ENCODE data around the gene TCFL5. TPM values are rescaled to one million over a fixed set of nuclear protein-coding genes. Genes with fewer than 3 reads are reported as not detected.

Gene TCFL5
- total and polyA plus RNA-seq, 10 of the 15 experiments (the other 5 are each of a cell fraction or from before 2014, with no cell fraction given) = 0.48 to 8.1 (median 3.8) TPM

DNA sequence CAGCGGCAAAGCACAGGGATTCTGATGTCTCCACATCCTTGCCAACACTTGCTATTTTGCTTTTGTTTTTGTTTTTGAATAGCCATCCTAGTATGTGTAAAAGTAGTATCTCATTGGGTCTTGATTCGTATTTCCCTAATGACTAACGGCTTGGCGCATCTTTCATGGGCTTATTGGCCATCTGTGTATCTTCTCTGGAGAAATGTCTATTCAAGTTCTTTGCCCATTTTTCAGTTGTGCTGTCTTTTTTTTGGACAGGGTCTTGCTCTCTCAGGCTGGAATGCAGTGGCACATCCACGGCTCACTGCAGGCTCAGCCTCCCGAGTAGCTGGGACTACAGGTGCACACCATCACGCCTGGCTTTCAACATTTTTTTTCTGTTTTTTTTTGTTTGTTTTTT is 17.4 kb downstream of the TCFL5 start:
- RAD21 ChIA-PET (ENCODE audit: unreplicated experiment) = interaction anchor here (1.0 kb wide), 1 partner anchor 165 kb away, joined by 3 read pairs; no protein-coding TSS in a partner anchor
- Histone ChIP-seq H3K9me3 (replicated peaks; ENCODE audit: control insufficient read depth, insufficient read depth, low read length) (no peaks in the 10 kb centered on the region), H4K20me1 (ENCODE audit: control insufficient read depth, insufficient read depth) (no peaks in the 10 kb centered on the region; the same call in 1 of the 2 replicates), H3K79me2 (ENCODE audit: control insufficient read depth, insufficient read depth, low read length) (no peaks in the 10 kb centered on the region), H2AFZ (ENCODE audit: control insufficient read depth, low read depth, low read length) (no peak overlapping the region), H3K4me1 (ENCODE audit: control insufficient read depth, insufficient read depth, low read length) (no peaks in the 10 kb centered on the region), H3K4me2 (ENCODE audit: control insufficient read depth, insufficient read depth) (no peak overlapping the region), H3K27me3 (replicated peaks in 1 of 2; ENCODE audit: control insufficient read depth in 2 of 2, insufficient read depth in 2 of 2, low read length in 1 of 2) (no peaks in the 10 kb centered on the region; a peak in 1 of 4 replicates), H3K36me3 (ENCODE audit: control insufficient read depth in 2 of 2, insufficient read depth in 2 of 2, low read length in 1 of 2) (peaks cover 0 to 3% of the 10 kb centered on the region in 2 experiments; a peak in 1 of 4 replicates), H3K4me3 (no peak overlapping the region), H3K9ac (ENCODE audit: control insufficient read depth, insufficient read depth, low read length) (no peak overlapping the region), H3K27ac (ENCODE audit: control insufficient read depth, insufficient read depth) (no peak overlapping the region)
- POLR2A ChIA-PET = interaction anchor here (0.6 kb wide), 1 partner anchor 22 kb away, joined by 3 read pairs; no protein-coding TSS in a partner anchor
- TF ChIP-seq PAX8 (IDR thresholded peaks at IDR 0.05) (no peak), CHD4 (IDR thresholded peaks at IDR 0.05) (no peak), ZBTB33 (IDR thresholded peaks at IDR 0.05) (no peak), POLR2AphosphoS2 (IDR thresholded peaks at IDR 0.05; ENCODE audit: low read depth, low read length) (no peak), MTA3 (IDR thresholded peaks at IDR 0.05; ENCODE audit: borderline replicate concordance, low read length) (no peak), SMC3 (IDR thresholded peaks at IDR 0.05; ENCODE audit: borderline replicate concordance, low read length) (no peak), RAD51 (IDR thresholded peaks at IDR 0.05) (no peak), SIX5 (IDR thresholded peaks at IDR 0.05; ENCODE audit: low read depth, low read length, severe bottlenecking) (no peak), MYC (IDR thresholded peaks at IDR 0.05; ENCODE audit: insufficient read depth, insufficient read length, insufficient replicate concordance, low read length, severe bottlenecking) (no peak), GATAD2B (conservative IDR thresholded peaks at IDR 0.05; ENCODE audit: low read depth) (no peak), MYB (IDR thresholded peaks at IDR 0.05; ENCODE audit: borderline replicate concordance, low read depth, low read length) (no peak)
- TF ChIP-seq, protein P1, sequence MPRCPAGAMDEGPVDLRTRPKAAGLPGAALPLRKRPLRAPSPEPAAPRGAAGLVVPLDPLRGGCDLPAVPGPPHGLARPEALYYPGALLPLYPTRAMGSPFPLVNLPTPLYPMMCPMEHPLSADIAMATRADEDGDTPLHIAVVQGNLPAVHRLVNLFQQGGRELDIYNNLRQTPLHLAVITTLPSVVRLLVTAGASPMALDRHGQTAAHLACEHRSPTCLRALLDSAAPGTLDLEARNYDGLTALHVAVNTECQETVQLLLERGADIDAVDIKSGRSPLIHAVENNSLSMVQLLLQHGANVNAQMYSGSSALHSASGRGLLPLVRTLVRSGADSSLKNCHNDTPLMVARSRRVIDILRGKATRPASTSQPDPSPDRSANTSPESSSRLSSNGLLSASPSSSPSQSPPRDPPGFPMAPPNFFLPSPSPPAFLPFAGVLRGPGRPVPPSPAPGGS (IDR thresholded peaks at IDR 0.05; ENCODE audit: borderline replicate concordance, insufficient read depth, low read depth, low read length, poor library complexity, severe bottlenecking) = no peak
- in situ Hi-C loops (cut with MboI) = no loop called here
- BruUV-seq (replicated peaks) = no TSS peak
- ATAC-seq = no peak
- 87% methylated on average over 7 of the region's 7 CpGs for WGBS (ENCODE audit: insufficient coverage, insufficient replicate concordance, low lambda C conversion rate, missing lambda C conversion rate)
- intact Hi-C loops (cut with micrococcal nuclease; ENCODE audit: unreplicated experiment) = no loop called here
- SMC1A ChIA-PET (ENCODE audit: uncharacterized antibody, unreplicated experiment) = no interaction called here
- no peak for FAIRE-seq
- DNase-seq (ENCODE audit: low read depth, low spot score) = no peak
- CTCF ChIA-PET = interaction anchor here (0.6 to 0.7 kb wide), 3 partner anchors 9 to 167 kb away, joined by 3 to 5 read pairs (median 4); no protein-coding TSS in a partner anchor
